ENCODE measurements around the gene IVNS1ABP. TPM values are rescaled to one million over a fixed set of nuclear protein-coding genes. Genes with fewer than 3 reads are reported as not detected.

IVNS1ABP gene
- total RNA-seq, 1 experiment from 2014 or later, result 208 TPM

DNA sequence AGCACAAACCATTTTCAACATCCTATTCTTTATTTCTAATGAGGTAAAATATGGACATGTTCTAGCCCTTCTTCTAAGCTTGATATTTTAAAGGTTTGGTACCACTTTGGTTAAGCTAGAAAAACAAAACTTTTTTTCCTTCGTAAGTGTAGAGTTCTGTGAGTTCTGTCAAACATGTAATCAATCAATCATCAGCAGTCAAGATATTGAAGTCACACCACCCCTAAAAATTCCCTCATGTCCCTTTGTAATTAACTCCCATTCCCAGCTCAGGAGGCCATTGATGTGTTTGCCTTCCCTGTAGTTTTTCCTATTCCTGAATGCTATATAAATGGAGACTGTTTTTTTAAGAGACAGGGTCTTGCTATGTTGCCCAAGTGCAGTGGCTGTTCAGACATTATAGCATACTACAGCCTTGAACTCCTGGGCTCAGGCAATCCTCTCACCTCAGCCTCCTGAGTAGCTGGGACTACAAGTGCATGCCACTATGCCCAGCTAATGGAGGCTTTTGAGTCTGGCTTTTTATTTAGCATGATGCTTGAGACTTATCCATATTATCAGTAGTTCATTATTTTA lies 23.0 kb downstream of the IVNS1ABP start:
- H3K27me3 ChIP-seq (ENCODE audit: control insufficient read depth, insufficient read depth, low read length), result no peaks in the 10 kb centered on the region
- no peak for DNase-seq
- peaks cover 17% of the 10 kb centered on the region for H3K36me3 ChIP-seq (replicated peaks; ENCODE audit: control insufficient read depth, insufficient read depth, low read length)
- no peak overlapping the region for H3K4me3 ChIP-seq (ENCODE audit: insufficient read depth, low read depth, low read length)

DNA sequence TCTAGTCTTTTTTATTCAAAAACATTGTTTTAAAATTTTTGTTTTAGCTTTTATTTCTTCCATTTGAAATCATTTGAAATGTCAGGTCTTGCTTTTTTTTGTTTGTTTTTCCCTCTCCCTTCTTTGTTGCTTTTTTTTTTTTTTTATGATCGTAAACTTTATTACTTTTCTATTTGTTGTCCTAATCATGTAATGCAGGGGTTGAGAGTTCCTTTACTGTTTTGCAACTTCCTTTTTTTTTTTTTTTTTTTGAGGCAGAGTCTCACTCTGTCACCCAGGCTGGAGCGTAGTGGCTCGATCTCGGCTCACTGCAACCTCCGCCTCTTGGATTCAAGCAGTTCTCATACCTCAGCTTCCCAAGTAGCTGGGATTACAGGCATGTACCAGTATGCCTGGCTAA lies 24.8 kb downstream of the IVNS1ABP start:
- no peak for DNase-seq
- no peaks in the 10 kb centered on the region for H3K27me3 ChIP-seq (ENCODE audit: control insufficient read depth, insufficient read depth, low read length)
- H3K36me3 ChIP-seq (replicated peaks; ENCODE audit: control insufficient read depth, insufficient read depth, low read length), result peaks cover 6% of the 10 kb centered on the region
- no peak overlapping the region for H3K4me3 ChIP-seq (ENCODE audit: insufficient read depth, low read depth, low read length)

DNA sequence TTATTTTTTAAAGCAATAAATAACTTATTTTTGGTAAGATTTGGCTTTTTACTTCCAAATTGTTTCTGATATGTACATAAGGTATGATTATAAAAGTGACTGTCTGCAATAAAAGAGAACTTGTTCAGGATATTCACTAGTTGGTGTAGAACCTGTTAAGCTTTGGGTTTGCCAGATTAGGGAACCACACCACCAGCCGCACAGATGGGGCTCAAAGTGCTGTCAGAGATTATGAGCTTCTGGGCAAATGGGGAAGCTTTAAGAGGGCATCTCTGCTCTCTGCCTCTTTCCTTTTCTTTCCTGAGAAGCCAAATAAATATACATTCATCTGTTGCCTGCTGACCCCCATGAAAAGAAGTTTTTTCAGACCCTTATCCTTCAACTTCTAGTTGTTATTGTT lies 25.4 kb downstream of the IVNS1ABP start:
- DNase-seq, result no peak
- H3K27me3 ChIP-seq (ENCODE audit: control insufficient read depth, insufficient read depth, low read length), result no peaks in the 10 kb centered on the region
- H3K36me3 ChIP-seq (replicated peaks; ENCODE audit: control insufficient read depth, insufficient read depth, low read length), result peaks cover 6% of the 10 kb centered on the region; the same call in 1 of the 2 replicates
- no peak overlapping the region for H3K4me3 ChIP-seq (ENCODE audit: insufficient read depth, low read depth, low read length)

DNA sequence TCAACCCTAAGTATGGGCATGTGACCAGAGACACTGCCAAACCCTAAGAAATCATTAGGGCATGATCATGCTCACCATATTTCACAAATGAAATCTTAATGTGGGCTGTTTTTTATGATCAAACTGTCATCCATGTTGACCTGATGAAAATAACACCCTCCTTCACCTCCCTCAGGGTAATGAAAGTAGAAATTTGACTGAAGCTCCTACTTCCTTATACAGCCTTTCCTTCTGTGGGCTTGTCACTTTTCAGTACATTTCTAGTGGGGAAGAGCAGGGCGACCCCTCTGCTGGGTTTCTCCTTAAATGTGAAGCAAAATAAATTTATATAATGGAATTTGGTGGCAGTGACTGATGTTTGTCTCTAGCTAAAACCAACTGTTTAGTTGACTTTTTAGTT lies 25.9 kb downstream of the IVNS1ABP start:
- Histone ChIP-seq H3K27me3 (ENCODE audit: control insufficient read depth, insufficient read depth, low read length) (no peaks in the 10 kb centered on the region), H3K4me3 (ENCODE audit: insufficient read depth, low read depth, low read length) (no peak overlapping the region), H3K36me3 (replicated peaks; ENCODE audit: control insufficient read depth, insufficient read depth, low read length) (peaks cover 2% of the 10 kb centered on the region; the same call in 1 of the 2 replicates)
- no peak for DNase-seq

DNA sequence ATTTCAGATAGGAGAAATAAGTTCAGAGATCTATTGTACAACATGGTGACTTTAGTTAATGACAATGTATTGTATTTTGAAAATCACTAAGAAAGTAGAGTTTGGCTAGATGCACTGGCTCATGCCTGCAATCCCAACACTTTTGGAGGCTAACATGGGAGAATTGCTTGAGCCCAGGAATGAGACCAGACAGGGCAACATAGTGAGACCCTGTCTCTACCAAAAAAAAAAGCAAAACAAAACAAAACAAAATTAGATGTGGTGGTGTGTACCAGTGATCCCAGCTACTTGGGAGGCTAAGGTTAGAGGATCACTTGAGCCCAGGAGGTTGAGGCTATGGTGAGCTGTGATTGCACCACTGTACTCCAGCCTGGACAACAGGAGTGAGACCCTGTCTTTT lies 27.2 kb downstream of the IVNS1ABP start:
- no peak for DNase-seq
- H3K36me3 ChIP-seq (replicated peaks; ENCODE audit: control insufficient read depth, insufficient read depth, low read length), result no peaks in the 10 kb centered on the region
- H3K27me3 ChIP-seq (ENCODE audit: control insufficient read depth, insufficient read depth, low read length), result no peaks in the 10 kb centered on the region
- H3K4me3 ChIP-seq (ENCODE audit: insufficient read depth, low read depth, low read length), result no peak overlapping the region

DNA sequence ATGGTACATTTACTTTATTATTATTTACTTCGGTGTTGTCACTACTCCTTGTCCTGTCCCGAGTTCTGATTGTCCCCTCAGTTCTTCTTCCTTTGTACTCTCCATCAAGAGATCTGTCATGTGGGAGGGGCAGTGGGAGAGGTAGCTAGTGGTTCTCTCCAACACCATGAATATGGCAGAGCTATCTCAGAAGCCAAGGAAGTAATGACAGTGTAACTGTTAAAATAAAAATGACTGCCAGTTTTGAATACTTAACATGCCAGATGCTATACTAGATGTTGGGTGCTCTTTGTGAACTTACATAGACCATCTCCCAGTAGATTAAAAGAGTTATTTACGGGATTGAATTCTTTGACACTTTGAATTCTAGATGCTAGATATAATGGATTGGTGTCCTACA lies 28.6 kb downstream of the IVNS1ABP start:
- no peaks in the 10 kb centered on the region for H3K36me3 ChIP-seq (replicated peaks; ENCODE audit: control insufficient read depth, insufficient read depth, low read length)
- no peaks in the 10 kb centered on the region for H3K27me3 ChIP-seq (ENCODE audit: control insufficient read depth, insufficient read depth, low read length)
- no peak overlapping the region for H3K4me3 ChIP-seq (ENCODE audit: insufficient read depth, low read depth, low read length)
- no peak for DNase-seq

DNA sequence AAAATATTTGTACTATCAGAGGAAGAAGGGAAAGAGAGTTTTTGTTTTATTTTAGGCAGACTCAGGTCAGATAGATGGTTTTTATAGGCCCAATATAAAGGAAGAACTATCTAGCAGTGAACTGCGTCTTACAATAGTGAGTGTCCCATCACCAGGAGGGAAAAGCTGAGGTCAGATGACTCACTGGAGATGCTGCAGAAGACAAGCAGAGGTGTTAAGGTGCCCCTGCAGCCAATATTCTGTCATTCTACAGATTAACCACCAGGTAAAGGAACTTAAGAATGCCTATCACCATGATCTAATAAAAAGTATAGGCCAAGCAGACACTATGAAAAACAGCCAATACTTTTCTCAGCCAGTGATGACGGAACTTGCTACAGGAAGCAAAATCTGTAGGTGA lies 29.6 kb downstream of the IVNS1ABP start:
- Histone ChIP-seq H3K27me3 (ENCODE audit: control insufficient read depth, insufficient read depth, low read length) (no peaks in the 10 kb centered on the region), H3K4me3 (ENCODE audit: insufficient read depth, low read depth, low read length) (no peak overlapping the region), H3K36me3 (replicated peaks; ENCODE audit: control insufficient read depth, insufficient read depth, low read length) (no peaks in the 10 kb centered on the region)
- DNase-seq, result no peak

DNA sequence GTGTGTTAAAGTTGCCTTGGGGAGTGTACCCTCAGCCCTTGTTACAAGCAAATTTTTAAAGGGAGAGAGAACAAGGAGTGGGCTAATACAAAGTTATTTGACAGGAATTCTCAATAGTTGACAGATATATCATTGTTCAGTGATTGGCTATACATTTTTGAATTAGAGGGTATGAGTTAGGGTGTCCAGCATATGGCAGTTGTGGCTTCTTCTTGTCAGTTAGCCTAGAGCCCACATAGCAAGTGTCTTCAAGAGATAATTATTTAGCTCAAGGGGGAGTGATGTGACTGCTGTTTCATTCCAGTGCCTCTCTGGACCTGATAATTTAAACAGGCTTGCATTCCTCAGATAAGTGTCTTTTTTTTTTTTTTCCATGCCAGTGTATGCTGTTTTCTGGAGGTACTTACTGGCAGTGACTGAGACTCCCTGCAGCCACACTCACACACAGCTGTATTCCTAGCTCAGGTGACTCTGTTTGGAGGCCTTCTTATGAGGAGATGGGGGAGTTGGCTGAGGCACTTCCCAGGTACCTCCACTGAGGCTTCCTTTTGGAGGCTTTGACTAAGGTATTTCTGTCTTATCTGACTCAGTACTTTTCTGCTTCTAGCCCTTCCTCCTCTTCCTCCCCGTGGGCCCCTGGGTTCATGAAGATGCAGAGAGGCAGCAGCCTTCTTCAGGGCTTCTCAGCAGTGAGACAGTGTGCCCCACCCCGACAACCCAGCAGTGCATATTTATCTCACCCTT lies 32.3 kb downstream of the IVNS1ABP start:
- no peak for DNase-seq
- H3K4me3 ChIP-seq (ENCODE audit: insufficient read depth, low read depth, low read length), result no peak overlapping the region
- no peaks in the 10 kb centered on the region for H3K27me3 ChIP-seq (ENCODE audit: control insufficient read depth, insufficient read depth, low read length)
- H3K36me3 ChIP-seq (replicated peaks; ENCODE audit: control insufficient read depth, insufficient read depth, low read length), result no peaks in the 10 kb centered on the region

DNA sequence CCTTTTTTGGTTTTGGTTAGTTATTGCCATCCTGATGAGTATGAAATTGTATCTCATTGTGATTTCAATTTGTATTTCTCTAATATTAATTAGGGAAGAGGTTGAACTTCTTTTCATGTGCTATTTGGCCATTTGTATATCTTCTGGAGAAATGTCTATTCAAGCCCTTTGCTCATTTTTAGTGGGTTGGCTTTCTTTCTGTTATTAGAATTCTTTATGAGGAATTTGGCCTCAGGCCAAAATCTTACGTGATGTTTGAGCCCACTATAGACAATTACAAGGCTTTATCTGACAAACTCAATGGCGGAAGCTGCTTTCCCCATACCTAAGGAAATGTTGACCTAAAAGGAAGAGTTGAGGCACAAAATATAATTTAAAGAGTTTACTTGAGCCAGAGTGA lies 32.9 kb downstream of the IVNS1ABP start:
- no peak for DNase-seq
- H3K36me3 ChIP-seq (replicated peaks; ENCODE audit: control insufficient read depth, insufficient read depth, low read length), result no peaks in the 10 kb centered on the region
- H3K27me3 ChIP-seq (ENCODE audit: control insufficient read depth, insufficient read depth, low read length), result no peaks in the 10 kb centered on the region
- no peak overlapping the region for H3K4me3 ChIP-seq (ENCODE audit: insufficient read depth, low read depth, low read length)

DNA sequence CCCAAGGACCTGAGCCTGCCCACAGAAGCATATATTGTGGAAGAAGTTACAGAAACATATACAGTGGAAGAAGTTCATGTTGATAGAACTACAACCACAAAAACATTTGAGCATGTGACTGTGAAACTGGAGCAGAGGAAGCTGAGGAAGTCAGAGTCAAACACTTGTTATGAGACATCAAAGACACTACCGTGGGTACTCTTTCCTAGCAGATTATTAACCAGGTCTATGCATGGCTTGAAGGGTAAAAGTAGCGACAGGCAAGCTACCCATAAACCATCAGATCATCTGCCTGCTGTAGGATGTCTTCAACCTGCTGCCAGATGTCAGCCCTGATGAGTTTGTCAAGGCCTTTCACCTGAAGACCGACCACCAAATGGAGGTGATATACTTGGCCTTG lies 35.8 kb downstream of the IVNS1ABP start:
- no peaks in the 10 kb centered on the region for H3K27me3 ChIP-seq (ENCODE audit: control insufficient read depth, insufficient read depth, low read length)
- no peak for DNase-seq
- no peak overlapping the region for H3K4me3 ChIP-seq (ENCODE audit: insufficient read depth, low read depth, low read length)
- H3K36me3 ChIP-seq (replicated peaks; ENCODE audit: control insufficient read depth, insufficient read depth, low read length), result no peaks in the 10 kb centered on the region

DNA sequence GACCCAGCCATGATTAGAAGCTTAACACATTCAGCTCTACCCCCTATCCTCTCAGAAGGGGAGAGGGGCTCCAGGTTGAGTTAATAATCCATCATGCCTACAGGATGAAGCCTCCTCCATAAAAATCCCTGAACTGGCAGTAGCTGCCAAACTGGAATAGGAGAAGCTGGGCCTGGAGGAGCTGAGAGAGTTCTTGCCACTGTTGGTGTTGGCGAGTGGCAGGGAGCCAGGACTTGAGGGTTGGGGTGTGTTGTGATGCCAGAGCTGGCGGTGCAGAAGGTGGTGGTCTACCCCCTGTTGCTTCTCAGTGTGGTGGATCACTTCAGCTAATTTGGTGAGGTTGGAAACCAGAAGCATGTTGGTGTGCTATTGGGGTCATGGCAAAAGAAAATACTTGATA lies 36.5 kb downstream of the IVNS1ABP start:
- Histone ChIP-seq H3K36me3 (replicated peaks; ENCODE audit: control insufficient read depth, insufficient read depth, low read length) (no peaks in the 10 kb centered on the region), H3K4me3 (ENCODE audit: insufficient read depth, low read depth, low read length) (no peak overlapping the region), H3K27me3 (ENCODE audit: control insufficient read depth, insufficient read depth, low read length) (no peaks in the 10 kb centered on the region)
- no peak for DNase-seq

DNA sequence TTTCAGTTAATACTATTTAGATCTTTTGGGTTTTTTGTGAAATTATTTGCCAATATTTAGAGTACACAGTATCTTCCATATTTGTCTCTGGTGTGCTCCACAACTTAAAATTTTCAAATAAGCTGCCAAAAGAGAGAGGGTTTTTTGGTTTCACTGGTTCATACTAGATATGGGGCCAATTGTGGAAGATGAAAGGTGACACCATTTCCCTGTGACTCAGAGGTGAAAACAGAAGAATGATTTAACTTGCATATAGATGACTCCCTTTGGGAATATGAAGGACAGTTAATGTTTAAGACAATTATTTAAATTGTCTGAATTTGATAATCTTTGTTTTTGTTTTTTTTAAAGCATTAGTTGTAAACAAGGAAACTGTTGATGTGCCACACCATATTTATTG lies 37.5 kb downstream of the IVNS1ABP start:
- H3K27me3 ChIP-seq (ENCODE audit: control insufficient read depth, insufficient read depth, low read length), result no peaks in the 10 kb centered on the region
- no peaks in the 10 kb centered on the region for H3K36me3 ChIP-seq (replicated peaks; ENCODE audit: control insufficient read depth, insufficient read depth, low read length)
- no peak overlapping the region for H3K4me3 ChIP-seq (ENCODE audit: insufficient read depth, low read depth, low read length)
- no peak for DNase-seq

DNA sequence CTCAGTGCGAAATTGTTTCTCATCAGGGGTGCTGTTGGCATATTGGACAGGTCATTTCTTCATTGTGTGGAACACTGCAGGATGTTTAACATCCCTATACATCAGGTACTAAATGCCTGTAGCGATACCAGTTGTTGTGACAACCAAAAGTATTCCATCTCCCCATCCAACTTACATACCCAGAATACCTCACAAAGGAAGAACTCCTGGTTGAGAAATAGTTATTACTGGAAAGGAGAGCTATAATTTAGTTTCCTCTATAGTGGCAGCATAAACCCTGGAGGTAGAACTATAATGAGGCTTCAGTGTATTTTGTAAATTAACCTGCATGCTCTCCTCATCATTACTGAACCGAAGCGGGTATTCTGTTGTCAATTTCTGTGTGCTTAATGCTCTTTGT lies 45.1 kb downstream of the IVNS1ABP start:
- no peaks in the 10 kb centered on the region for H3K27me3 ChIP-seq (ENCODE audit: control insufficient read depth, insufficient read depth, low read length)
- H3K4me3 ChIP-seq (ENCODE audit: insufficient read depth, low read depth, low read length), result no peak overlapping the region
- H3K36me3 ChIP-seq (replicated peaks; ENCODE audit: control insufficient read depth, insufficient read depth, low read length), result no peaks in the 10 kb centered on the region
- no peak for DNase-seq

DNA sequence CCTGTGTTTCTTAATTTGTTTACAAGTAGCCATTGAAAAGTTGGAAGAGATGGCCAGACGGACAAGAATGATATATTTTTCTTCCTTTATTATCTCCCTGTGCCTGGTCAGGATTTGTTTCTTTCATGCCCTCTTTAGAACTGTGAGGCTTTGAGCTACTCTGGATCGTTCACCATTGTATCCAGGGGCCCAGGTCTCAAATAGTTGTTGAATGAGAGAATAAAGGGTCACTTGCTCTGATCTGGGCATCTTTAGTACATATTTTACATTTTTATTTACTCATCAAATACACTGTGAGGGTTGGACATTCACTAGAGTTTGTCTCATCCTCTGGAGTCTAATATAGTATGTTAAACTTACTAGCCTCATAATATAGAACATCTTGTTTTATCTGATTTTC lies 48.7 kb downstream of the IVNS1ABP start:
- Histone ChIP-seq H3K4me3 (ENCODE audit: insufficient read depth, low read depth, low read length) (no peak overlapping the region), H3K36me3 (replicated peaks; ENCODE audit: control insufficient read depth, insufficient read depth, low read length) (no peaks in the 10 kb centered on the region), H3K27me3 (ENCODE audit: control insufficient read depth, insufficient read depth, low read length) (no peaks in the 10 kb centered on the region)
- DNase-seq, result no peak

DNA sequence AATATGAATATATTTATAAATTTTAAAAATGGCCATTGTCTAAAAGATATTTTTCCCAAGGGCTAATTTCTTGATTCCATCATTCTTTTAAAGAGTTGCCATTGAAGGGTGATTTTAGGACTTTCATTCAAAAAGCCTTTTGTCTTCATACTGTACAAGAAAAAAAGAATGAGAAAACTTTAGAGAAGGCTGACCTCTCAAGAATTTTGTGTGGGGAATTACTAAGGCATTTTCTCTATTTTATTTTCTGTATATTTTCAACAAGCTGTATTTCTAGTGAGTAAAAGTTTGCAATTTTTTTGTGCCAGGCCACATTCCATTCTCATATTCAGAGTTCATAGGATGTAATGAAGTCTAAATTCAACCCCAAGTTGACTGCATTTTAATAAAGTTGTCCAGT lies 49.3 kb downstream of the IVNS1ABP start:
- no peak for DNase-seq

More for the DNA sequence above, 49.3 kb downstream of the IVNS1ABP start:
- no peaks in the 10 kb centered on the region for H3K36me3 ChIP-seq (replicated peaks; ENCODE audit: control insufficient read depth, insufficient read depth, low read length)
- no peaks in the 10 kb centered on the region for H3K27me3 ChIP-seq (ENCODE audit: control insufficient read depth, insufficient read depth, low read length)
- H3K4me3 ChIP-seq (ENCODE audit: insufficient read depth, low read depth, low read length), result no peak overlapping the region

Data from H7 (cell line).